Hematopoietic multipotent progenitor cell treated with erythropoietin and hydrocortisone succinate and interleukin-3 and kit ligand, for 8 days (in vitro differentiated cells): ENCODE measurements around the gene NEU2.
"Not testable (repeated sequence)": the region's sequence is repeated elsewhere in the genome, so short reads cannot be mapped to it uniquely, and the experiment has no call there.

Experiments
- DNase-seq: peaks from one replicate; pipeline ENCODE4 v3.0.0-alpha.2; 2015

NEU2 gene

DNA sequence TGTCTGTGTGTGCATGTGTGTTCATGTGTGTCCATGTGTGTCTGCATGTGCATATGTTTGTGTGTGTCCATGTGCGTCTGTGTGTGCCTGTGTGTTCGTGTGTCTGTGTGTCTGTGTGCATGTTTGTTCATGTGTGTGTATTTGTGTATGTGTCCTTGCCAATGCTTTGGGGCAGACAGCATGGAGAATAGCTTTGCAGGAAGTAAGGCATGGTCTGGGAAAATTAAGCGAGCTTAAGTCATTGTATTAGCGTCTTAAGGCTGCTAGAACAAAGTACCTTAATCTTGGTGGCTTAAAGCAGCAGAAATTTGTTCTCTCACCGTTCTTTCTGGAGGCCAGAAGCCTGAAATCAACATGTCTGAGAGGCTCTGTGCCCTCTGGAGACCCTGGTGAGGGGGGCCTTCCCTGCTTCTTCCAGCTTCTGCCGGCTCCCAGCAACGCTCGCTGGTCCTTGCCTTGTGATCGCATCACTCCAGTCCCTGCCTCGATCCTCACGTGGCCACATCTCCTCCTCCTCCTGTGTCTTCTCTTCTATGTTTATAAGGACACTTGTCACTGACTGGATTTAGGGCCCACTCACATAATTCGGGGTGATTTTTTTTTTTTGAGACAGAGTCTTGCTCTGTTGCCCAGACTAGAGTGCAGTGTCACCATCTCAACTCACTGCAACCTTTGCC is 3.8 kb downstream of the NEU2 start:
- DNase-seq: no peak

DNA sequence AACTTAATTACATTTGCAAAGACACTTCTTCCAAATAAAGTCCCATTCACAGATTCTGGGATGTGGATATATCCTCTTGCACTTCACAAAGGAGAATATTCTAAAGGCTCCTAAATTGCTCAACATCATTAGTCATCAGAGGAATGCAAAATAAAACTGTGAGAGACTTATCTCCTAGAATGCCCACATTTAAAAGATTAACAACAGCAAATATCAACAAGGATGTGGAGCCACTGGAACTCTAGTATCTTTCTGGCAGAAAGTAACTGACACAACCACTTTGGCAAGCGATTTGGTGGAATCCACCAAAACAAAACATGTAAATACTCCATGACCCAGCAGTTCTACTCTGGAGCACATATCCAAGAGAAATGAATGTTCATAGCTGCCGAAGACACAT is 4.6 kb downstream of the NEU2 start:
- no peak for DNase-seq

DNA sequence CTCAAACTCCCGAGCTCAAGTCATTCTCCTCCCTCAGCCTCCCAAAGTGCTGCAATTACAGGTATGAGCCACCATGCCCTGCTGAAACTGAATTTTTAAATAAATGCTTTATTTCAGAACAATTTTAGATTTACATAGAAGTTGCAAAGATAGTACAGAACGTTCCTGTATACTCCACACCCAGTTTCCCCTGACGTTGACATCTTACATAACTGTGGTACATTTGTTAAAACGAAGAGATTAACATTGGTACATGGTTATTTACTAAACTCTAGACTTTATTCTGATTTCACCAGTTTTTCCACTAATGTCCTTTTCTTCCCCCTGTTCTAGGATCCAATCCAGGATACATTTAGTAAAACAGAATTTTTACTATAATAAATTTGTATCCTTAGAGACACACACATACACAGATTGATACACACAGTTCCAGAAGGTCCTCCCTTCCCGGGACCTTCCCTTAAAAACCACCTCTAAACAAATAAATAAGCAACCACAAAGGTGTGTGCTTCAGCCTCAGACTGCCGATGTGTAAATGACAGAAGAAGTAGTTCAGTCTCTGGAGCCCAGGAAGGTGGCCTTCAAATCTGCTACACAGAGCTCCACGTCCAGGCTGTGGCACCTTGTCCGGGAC is 6.9 kb downstream of the NEU2 start:
- no peak for DNase-seq

DNA sequence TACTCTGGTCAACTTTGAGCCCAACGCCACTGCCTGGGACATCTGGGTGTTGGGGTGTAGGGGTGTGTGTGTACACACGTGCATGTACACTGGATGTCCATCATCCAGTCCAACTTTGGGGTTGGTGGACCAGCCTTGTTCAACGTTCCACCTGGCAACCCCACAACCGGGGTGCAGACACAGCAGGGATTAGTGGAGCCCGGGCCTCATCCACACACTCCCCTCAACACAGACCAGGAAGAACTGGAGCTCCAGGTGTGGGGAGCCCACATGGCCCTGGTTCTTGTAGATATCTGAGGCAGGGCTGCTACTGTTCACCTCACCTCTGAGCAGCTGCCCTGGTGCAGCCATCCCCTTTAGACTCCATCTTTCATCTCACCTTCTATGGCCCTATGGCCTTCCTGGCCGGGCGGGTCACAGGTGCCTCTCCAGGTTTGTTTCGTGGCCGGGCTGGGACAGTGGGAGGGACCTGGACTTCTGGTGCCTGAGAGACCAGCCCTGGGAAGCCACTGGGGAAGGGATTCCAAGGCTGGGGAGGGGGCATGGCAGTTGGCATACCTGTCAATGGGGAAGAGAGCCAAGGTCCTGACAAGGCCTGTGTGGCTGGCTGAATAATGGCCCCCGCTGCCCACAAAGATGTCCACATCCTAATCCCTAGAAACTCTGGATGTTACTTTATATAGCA is 7.5 kb downstream of the NEU2 start:
- DNase-seq: no peak

DNA sequence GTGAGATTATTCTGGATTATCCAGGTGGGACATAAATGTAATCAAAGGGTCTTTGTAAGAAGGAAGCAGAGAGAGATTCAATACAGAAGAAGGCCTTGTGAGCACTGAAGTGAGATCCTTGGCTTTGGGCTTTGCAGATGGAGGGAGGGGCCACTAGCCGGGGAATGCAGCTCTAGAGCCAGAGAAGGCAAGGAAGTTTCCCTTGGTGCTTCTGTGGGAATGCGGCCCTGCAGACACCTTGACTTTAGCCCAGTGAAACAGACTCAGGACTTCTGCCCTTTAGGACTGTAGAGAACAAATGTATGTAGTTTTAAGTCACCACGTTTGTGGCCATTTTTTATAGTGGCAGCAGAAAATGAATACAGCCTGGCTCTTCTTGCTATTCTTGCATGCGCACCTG is 8.1 kb downstream of the NEU2 start:
- no peak for DNase-seq

DNA sequence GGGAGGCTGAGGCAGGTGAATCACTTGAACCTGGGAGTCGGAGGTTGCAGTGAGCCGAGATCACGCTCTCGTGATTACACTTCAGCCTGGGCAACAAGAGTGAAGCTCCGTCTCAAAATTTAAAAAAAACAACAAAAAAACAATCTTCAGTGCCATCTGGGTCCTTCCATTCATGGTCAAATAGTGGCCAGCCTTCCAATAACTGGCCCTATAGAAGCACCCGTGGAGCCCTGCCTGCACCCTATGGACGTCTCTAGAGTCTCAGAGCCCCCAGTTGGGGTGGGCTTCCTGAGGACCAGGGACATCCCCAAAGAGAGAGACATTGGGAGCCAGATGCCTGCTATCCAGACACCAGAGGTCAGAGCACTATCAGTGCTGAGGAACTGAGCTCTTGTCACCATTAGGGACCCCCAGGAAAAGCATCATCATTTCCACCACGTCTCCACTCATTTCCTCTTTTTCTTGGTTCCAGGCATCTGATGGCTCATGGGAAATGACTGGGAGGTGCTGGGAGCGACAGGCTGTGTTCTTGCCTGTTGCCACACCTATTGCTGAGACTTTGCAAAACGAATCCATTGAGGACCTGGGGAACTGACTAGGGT is 9.4 kb downstream of the NEU2 start:
- no peak for DNase-seq

DNA sequence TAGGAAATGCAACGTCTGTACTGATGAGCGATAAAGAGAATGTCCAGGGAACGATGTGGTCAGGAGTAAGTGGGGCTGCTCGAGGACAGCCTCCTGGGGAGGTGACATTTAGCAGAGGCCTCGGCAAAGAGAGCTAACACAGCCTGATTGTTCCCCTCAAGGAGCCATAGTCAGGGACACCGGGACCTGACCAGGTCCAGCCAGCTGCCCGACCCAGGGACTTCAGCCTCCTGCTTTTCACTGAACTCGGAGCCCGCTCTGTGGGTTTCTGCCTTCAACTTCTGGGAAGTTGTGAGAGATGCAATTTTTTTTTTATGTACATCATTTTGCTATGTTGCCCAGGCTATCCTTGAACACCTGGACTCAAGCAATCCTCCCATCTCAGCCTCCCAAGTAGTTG is 10.1 kb downstream of the NEU2 start:
- DNase-seq: no peak

DNA sequence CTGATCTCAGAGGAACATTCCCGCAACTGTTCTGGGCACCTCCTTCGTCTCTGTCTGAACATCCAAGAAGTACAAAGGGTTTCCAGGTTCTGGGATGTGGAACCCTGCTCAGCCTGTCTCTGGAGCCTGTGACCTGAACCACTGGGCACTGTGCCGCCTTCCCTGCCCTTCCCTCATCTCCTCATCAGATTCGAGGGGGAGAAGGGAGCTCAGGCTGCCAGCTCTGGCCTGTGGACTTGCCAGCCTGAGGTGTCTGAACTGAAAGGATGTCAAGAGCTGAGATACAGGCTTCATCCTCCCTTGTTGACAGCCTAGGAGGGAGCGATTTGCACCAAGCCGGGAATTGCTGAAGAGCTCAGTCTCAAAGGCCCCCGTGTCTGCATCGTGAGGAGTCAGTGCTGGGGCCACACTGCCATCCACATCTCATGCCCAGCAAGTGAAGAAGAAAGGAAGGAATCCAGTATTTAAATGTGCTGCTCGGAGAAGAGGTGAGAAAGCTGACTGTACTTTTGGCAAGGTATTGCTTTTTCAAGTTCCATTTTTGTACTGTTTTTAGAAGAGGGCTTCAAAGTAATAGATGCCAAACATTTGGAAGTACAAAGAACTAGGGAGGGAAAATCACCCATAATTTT is 12.6 kb downstream of the NEU2 start:
- no peak for DNase-seq

DNA sequence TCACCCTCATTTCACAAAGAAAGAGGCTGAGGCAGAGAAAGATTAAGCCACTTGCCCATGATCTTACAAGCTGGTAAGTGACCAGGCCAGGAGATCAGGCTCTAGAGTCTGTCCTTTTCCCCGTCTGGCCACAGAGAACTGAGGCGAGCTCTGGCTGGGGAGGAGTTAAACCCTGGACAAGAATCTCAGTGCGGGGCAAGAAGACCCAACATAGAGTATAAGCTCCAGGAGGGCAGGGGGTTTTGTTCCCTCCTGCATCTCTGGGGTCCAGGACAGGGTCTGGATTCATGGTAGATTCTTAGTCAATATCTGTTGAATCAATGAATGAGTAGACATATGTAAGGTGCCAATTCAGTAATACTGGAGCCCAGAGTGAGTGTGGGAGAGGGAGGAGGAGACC is 14.7 kb downstream of the NEU2 start:
- no peak for DNase-seq

DNA sequence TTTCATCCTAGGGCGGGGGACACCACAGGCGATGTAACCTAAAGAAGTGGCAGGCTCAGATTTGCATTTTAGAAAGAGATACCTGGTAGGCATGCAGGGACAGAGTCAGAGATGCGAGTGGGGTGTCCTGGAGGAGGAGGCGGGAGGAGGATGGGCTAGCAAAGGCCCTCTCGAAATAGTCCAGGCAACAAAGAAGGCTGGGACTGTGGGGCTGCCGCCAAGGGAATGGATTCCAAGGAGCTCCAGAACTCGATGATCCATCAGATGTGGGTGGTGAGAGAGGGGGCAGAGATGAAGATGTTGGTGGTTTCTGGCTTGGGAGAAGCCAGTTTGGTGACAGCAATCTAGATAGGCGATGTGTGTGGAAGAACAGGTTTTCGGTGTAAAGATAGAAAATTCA is 15.2 kb downstream of the NEU2 start:
- no peak for DNase-seq

DNA sequence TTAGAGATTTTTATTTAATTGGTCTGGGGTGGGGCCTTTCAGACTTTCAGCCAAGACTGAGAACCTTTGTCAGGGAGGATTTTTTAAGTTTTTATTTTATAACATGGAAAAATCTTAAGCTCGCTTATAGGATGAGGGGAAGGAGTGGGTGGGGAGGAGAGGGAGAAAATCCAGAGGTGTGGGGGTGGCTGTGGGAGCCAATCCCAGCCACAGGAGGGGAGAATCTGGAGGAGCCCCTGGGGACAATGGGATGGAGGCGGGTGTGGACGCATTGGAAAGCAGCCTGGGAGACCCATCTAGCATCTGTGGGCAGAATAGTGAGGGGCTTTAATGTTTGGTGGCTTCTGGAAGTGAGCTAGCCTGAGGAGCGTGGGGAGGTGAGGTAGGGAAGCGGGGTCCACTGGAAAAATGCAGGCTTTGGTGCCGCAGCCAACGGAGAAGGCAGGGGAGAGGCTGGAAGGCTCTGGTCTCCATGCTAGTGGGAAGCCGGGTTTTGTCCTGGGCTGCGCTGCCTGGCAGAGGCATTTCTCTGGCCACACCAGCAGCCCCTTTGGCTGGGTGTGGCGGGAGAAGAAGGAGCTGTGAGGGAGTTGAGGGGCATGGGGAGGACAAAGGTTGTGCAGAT is 16.2 kb downstream of the NEU2 start:
- DNase-seq: no peak

DNA sequence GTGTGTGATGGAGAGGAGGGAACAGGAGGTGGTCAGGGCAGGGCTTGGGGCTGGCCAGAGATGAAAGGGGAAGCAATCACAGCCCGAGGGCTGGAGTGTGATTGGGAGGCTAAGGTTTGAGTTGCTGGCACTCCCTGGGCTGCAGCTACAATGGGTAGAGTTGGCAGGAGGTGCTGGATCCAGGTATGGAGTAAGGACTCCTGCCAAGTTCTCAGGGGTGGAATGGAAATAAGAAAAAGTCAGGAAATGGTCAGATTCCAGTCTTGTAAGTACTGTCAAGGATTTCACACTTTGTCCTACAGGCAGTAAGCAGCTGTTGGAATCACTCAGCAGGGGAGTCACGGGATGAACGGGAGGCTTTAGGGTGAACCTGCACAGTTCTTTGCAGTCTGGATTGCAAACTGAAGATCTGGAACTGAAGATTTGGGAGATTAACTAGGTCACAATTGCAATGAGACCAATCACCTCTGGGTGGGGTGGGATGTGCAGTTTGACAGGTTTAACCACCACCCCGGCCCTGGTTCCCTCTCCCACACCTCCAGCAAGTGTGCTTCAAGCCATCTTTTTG is 16.8 kb downstream of the NEU2 start:
- DNase-seq: no peak

DNA sequence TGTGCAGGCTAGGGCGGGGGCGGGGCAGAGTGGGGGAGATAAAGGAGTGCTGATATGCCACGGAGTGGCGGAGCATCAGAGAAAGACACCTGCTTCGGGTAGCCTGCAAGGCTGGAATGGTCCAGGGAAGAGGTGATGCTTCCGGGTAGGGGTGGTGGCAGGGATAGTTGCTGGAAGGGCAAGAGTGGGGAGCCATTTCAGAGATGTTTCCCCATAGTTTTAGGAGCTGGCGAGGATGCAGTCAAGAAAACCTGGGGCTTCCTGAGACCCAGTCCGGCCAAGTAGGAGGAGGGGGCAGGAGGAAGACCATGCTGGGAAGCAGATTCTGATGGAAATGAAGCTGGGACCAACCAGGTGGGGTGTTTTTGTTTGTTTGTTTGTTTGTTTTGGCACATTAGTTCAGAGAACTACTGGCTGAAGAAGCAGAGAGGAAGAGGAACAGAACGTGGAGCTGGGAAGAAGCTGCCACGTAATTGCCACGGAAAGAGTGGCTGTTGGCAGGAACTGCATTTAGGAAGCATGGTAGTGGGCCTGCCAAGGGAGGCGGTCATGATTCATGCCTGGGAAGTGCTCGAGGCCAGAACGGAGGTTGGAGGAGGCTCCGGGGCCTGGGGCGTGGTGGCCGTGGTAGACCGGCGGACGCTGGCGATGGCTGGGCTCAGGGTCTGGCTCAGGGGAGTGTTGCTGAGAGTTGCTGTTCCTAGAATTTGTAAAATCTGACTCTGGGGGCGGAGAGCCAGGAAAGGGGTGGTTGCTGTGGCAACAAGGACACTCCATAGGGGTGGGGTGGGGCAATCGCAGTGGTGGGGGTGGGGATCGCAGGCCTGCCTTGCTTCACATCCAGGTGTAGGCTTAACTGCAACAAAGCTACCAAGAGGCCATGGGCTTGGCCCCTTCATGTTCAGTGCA is 19.0 kb downstream of the NEU2 start:
- no peak for DNase-seq

DNA sequence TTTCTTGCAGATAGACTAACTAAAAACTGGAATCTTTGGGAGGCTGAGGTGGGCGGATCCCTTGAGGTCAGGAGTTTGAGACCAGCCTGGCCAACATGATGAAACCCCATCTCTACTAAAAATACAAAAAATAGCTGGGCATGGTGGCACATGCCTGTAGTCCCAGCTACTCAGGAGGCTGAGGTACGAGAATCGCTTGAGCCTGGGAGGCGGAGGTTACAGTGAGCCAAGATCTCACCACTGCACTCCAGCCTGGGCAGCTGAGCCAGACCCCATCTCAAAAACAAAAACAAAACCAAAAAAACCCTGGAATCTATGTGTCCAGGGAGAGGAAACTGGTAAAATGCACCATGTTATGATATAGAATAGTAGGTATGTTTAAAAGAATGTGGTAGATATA is 20.0 kb downstream of the NEU2 start:
- not testable (repeated sequence) for DNase-seq

DNA sequence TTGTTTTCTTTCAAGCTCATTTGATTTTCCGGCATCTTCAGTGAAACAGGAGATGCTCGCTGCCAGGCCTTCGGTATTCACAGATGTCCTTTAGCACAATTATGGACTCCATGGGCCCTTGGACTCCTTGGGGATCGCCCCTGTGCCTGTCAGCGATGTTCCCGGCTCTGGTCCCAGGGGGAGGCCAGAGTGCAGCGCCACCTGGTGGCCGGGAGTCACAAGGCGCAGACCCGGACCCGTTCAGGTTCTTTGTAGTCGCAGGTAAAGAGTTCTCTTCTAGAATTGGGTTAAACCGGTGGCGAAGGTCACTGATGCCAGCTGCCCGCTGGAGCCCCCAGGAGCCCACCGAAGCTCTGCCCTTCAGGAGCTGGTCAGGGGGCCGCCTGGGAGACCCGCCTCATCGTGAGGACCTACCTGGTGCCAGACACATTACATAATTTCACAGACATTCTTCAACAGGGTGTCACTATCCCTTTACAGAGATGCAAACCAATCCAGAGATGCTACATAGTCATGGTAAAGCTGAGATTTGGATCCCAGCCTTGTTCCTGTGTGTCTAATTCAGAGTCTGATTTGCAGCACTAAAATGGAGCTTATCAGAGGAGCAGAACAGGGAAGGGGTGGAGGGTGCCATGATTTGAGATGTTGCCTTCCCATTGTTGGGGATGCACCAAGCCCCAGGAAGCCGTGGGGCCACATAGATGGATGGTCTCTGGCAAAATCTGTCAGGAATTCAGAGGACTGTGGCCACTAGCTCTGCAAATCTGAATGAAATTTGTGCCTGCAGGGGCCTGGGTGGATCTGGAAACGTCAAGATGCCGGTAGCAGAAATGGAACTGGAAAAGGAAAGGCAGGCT is 21.7 kb downstream of the NEU2 start:
- DNase-seq: peak; percentile 57

DNA sequence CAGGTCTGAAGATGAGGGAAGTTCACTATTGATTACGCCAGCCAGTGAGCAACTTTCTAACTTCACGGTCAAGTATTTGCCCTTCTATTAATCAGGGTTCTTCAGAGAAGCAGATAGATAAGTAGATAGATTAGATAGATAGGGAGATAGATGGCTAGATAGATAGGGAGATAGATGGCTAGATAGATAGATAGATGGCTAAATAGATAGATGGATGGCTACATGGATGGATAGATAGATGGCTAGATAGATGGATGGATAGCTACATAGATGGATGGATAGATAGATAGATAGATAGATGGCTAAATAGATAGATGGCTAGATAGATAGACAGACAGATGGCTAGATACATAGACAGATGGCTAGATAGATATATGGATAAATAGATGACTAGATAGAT is 22.9 kb downstream of the NEU2 start:
- DNase-seq: no peak

DNA sequence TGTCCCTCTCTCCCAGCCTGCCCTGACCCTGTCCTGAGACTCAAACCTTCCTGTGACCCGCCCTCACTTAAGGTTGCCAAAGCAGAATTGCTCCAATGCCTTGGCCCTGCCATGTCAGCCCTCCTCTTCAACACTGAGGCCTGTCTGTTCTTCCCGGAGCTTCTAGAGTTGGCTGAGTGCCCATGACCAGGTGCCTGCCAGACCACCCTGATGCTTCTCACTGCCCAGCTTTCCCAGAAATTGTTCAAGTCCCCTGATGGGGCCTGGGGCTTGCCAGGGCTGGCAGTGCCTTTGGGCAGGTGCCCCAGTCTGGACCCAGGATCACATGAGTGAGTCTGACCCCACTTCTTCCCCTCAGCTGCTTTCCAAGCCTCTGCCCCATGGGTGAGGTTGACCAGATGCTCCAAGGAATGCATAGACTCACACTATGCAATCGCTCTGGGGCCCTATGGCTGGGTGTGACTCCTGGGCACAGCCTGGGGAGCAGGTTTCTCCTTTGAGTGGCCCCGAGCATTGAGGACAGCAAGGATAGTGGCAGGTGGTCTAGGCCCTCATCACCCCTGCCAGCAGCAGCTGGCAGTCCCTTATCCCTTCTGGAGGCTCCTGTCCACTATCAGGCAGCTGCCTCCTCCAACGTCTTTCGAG is 24.6 kb downstream of the NEU2 start:
- DNase-seq: no peak

DNA sequence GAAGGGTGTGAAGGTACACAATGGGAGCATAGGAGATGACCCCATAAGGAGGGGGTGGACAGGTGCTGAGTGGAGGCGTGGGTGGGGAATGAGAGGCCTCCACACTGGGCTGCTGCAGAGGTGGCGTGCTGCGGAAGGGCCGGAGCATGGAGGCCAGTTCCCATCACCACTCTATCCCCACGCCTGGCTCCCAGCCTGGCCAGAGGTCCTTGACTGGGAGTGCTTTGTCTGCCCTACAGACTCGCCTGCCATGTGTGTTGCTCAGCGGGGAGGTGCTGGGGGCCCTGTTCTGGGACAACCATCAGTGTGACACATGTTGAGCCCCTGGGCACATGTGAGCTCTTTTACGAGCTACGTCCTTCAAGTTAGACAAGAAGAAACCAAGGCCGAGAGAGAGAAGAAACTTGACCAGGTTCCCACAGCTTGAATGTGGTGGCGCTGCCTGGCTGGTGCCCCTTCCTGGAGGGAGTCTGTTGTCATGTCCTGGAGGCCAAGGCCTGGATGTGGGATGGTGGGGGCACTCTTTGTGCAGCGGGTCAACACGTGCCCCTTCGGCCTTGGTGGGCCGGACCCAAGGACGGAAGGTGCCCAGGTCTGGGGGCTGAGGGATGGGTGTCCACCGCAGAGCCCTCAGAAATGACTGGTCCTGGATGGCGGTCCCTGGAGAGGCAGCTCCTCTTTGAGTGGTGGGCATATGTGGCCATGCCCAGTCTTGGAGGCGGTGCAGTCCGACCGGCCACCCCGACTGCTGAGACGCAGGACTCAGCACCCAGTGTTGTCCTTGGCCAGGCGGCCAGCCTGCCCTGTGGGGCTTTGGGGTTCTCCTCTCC is 26.5 kb downstream of the NEU2 start:
- no peak for DNase-seq

DNA sequence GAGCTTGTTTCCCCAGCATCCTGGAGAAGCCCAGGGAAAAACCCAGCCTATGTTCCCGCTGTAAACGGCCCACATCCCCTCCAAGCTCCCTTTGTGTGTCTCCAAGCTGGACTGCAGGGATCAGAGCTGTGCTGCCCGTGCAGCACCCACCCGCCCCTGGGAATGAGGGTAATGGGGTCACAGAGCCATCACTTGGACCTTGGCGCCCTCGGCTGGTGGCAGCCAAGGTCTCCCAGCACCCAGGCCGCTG is 27.0 kb downstream of the NEU2 start:
- DNase-seq: no peak
